ENCODE measurements around the gene USP36. TPM values are rescaled to one million over a fixed set of nuclear protein-coding genes. Genes with fewer than 3 reads are reported as not detected.

USP36 gene
- total RNA-seq, 2 experiments from 2014 or later: 47.2 to 144 TPM

GRCh38 chr17:78859051-78859450 lies 18.4 kb upstream of the USP36 start:
- H3K27ac ChIP-seq (ENCODE audit: low read depth, low read length, poor library complexity, severe bottlenecking): no peak overlapping the region
- no TSS peak for BruUV-seq (replicated peaks)
- no peak overlapping the region for H3K4me3 ChIP-seq (ENCODE audit: low read depth, low read length, poor library complexity, severe bottlenecking)
- ChIA-PET POLR2A (interaction anchor here (0.6 kb wide), 1 partner anchor 13 kb away, joined by 3 read pairs; no protein-coding TSS in a partner anchor), CTCF (ENCODE audit: unreplicated experiment) (no interaction called here)
- no peaks in the 10 kb centered on the region for H3K79me2 ChIP-seq (ENCODE audit: insufficient read depth, low read depth, low read length)
- no peaks in the 10 kb centered on the region for H3K4me1 ChIP-seq (ENCODE audit: insufficient read depth, low read length, poor library complexity, severe bottlenecking)
- no peaks in the 10 kb centered on the region for H4K20me1 ChIP-seq (ENCODE audit: insufficient read depth, low read length)
- DNase-seq (ENCODE audit: low spot score): no peak
- no peaks in the 10 kb centered on the region for H3K36me3 ChIP-seq (ENCODE audit: insufficient read depth, low read length)
- TF ChIP-seq EZH2phosphoT487 (IDR thresholded peaks at IDR 0.05; ENCODE audit: borderline replicate concordance, low read depth, low read length): no peak
- no peak for TF ChIP-seq CTCF (conservative IDR thresholded peaks at IDR 0.05; ENCODE audit: low read length)
- no peak overlapping the region for H3K4me2 ChIP-seq (ENCODE audit: low read length)
- no peak overlapping the region for H2AFZ ChIP-seq (ENCODE audit: low read length)
- intact Hi-C loops (cut with micrococcal nuclease; ENCODE audit: unreplicated experiment): no loop called here
- no peaks in the 10 kb centered on the region for H3K9me2 ChIP-seq (ENCODE audit: insufficient read depth, low read length)
- no peaks in the 10 kb centered on the region for H3K9me3 ChIP-seq (ENCODE audit: low read length)

GRCh38 chr17:78857266-78857665 lies 16.7 kb upstream of the USP36 start:
- no TSS peak for BruUV-seq (replicated peaks)
- CTCF ChIA-PET (ENCODE audit: unreplicated experiment): no interaction called here
- no peaks in the 10 kb centered on the region for H3K9me2 ChIP-seq (ENCODE audit: insufficient read depth, low read length)
- no peaks in the 10 kb centered on the region for H3K36me3 ChIP-seq (ENCODE audit: insufficient read depth, low read length)
- no peak overlapping the region for H2AFZ ChIP-seq (ENCODE audit: low read length)
- POLR2A ChIA-PET: interaction anchor here (0.5 kb wide), 1 partner anchor 33 kb away, joined by 4 read pairs; no protein-coding TSS in a partner anchor
- no peak overlapping the region for H3K4me3 ChIP-seq (ENCODE audit: low read depth, low read length, poor library complexity, severe bottlenecking)
- H3K27ac ChIP-seq (ENCODE audit: low read depth, low read length, poor library complexity, severe bottlenecking): no peak overlapping the region
- H4K20me1 ChIP-seq (ENCODE audit: insufficient read depth, low read length): no peaks in the 10 kb centered on the region
- no peaks in the 10 kb centered on the region for H3K4me1 ChIP-seq (ENCODE audit: insufficient read depth, low read length, poor library complexity, severe bottlenecking)
- H3K79me2 ChIP-seq (ENCODE audit: insufficient read depth, low read depth, low read length): no peaks in the 10 kb centered on the region
- intact Hi-C loops (cut with micrococcal nuclease; ENCODE audit: unreplicated experiment): no loop called here
- TF ChIP-seq CTCF (conservative IDR thresholded peaks at IDR 0.05; ENCODE audit: low read length) (no peak), EZH2phosphoT487 (IDR thresholded peaks at IDR 0.05; ENCODE audit: borderline replicate concordance, low read depth, low read length) (no peak)
- H3K4me2 ChIP-seq (ENCODE audit: low read length): no peak overlapping the region
- DNase-seq (ENCODE audit: low spot score): no peak
- no peaks in the 10 kb centered on the region for H3K9me3 ChIP-seq (ENCODE audit: low read length)

GRCh38 chr17:78855561-78856165 lies 15.0 kb upstream of the USP36 start:
- no peaks in the 10 kb centered on the region for H3K9me2 ChIP-seq (ENCODE audit: insufficient read depth, low read length)
- no peaks in the 10 kb centered on the region for H3K4me1 ChIP-seq (ENCODE audit: insufficient read depth, low read length, poor library complexity, severe bottlenecking)
- ChIA-PET POLR2A (no interaction called here), CTCF (ENCODE audit: unreplicated experiment) (no interaction called here)
- H3K4me3 ChIP-seq (ENCODE audit: low read depth, low read length, poor library complexity, severe bottlenecking): no peak overlapping the region
- no peaks in the 10 kb centered on the region for H3K9me3 ChIP-seq (ENCODE audit: low read length)
- H3K27ac ChIP-seq (ENCODE audit: low read depth, low read length, poor library complexity, severe bottlenecking): no peak overlapping the region
- intact Hi-C loops (cut with micrococcal nuclease; ENCODE audit: unreplicated experiment): no loop called here
- no TSS peak for BruUV-seq (replicated peaks)
- no peaks in the 10 kb centered on the region for H3K36me3 ChIP-seq (ENCODE audit: insufficient read depth, low read length)
- H2AFZ ChIP-seq (ENCODE audit: low read length): no peak overlapping the region
- TF ChIP-seq CTCF (conservative IDR thresholded peaks at IDR 0.05; ENCODE audit: low read length): no peak
- TF ChIP-seq EZH2phosphoT487 (IDR thresholded peaks at IDR 0.05; ENCODE audit: borderline replicate concordance, low read depth, low read length): no peak
- DNase-seq (ENCODE audit: low spot score): no peak
- H3K4me2 ChIP-seq (ENCODE audit: low read length): no peak overlapping the region
- H3K79me2 ChIP-seq (ENCODE audit: insufficient read depth, low read depth, low read length): no peaks in the 10 kb centered on the region
- no peaks in the 10 kb centered on the region for H4K20me1 ChIP-seq (ENCODE audit: insufficient read depth, low read length)

Data from OCI-LY7 (cell line).